ENCODE data around the gene SLC25A22.

Gene SLC25A22

GRCh38 chr11:802018-802617 lies 4.0 kb upstream of the SLC25A22 start:
- no peak for FAIRE-seq

- no peak for FAIRE-seq
Measured at GRCh38 chr11:801097-801780, 3.2 kb upstream of the SLC25A22 start.

- no peak for FAIRE-seq
Measured at GRCh38 chr11:800473-800872, 2.4 kb upstream of the SLC25A22 start.

- FAIRE-seq: no peak
Measured at GRCh38 chr11:799641-800316, 1.7 kb upstream of the SLC25A22 start.

GRCh38 chr11:797296-798092 lies 587 bp downstream of the SLC25A22 start:
- FAIRE-seq: no peak

GRCh38 chr11:796565-797295 lies 1.4 kb downstream of the SLC25A22 start:
- FAIRE-seq: no peak

GRCh38 chr11:795634-796564 lies 2.2 kb downstream of the SLC25A22 start:
- no peak for FAIRE-seq

- FAIRE-seq: no peak
Measured at GRCh38 chr11:794766-795633, 3.1 kb downstream of the SLC25A22 start.

- FAIRE-seq: no peak
Measured at GRCh38 chr11:794013-794765, 3.9 kb downstream of the SLC25A22 start.

GRCh38 chr11:793556-793955 lies 4.5 kb downstream of the SLC25A22 start:
- FAIRE-seq: no peak

- no peak for FAIRE-seq
Measured at GRCh38 chr11:792873-793272, 5.2 kb downstream of the SLC25A22 start.

- FAIRE-seq: no peak
Measured at GRCh38 chr11:792535-792821, 5.6 kb downstream of the SLC25A22 start.

GRCh38 chr11:791658-792534 lies 6.2 kb downstream of the SLC25A22 start:
- no peak for FAIRE-seq

- no peak for FAIRE-seq
Measured at GRCh38 chr11:790721-791564, 7.1 kb downstream of the SLC25A22 start.

GRCh38 chr11:789943-790342 lies 8.1 kb downstream of the SLC25A22 start, which contains the start of gene CEND1:
TSS of gene CEND1 (minus strand) at chr11:790090. CDS start at chr11:788576, 1,514 bp downstream.
- no peak for FAIRE-seq

GRCh38 chr11:788953-789940 lies 8.8 kb downstream of the SLC25A22 start:
- FAIRE-seq: no peak
